Measurements from ENCODE around the gene TAP2. TPM values are rescaled to one million over a fixed set of nuclear protein-coding genes. Genes with fewer than 3 reads are reported as not detected.

TAP2 gene
- total RNA-seq, 1 donor from 2014 or later = 56.4 TPM

DNA sequence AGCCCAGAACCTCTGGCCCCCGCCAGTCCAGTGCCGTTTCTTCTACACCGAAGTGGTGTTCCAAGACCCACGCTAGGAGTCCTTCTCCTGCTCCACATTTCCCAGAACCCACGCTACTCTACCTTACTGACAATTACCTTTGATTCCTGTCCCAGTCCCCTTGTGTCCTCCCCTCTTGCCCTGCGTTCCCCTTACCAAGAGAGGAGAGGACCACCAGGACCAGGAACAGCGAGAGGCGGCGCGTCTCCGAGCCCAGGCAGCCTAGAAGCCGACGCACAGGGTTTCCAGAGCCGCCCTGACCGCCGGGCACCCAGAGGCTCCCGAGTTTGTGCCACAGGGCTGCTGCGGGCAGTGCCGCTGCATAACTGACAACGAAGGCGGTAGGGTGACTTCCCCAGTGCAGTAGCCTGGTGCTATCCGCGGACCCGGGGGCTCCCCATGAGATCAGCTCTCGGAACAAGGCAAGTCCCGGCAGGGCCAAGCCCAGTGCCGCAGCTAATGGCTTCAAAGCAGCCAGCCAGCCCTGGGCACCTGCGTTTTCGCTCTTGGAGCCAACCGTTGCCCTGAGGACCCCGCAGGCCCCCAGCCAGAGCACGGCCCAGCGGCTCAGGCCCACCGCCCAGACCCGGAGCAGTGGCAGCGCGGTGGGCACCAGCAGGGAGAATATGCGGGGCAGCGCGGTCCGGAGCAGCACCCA is 14.5 kb upstream of the TAP2 start:
- Histone ChIP-seq H3K9me3 (no peaks in the 10 kb centered on the region), H3K27me3 (no peaks in the 10 kb centered on the region), H3K4me3 (peak overlapping the region; percentile 98), H3K4me1 (peaks cover 23% of the 10 kb centered on the region), H3K27ac (peak overlapping the region; percentile 97), H3K36me3 (peaks cover 47% of the 10 kb centered on the region)
- ATAC-seq (peak; percentile 47), DNase-seq (peak; percentile 82)
- intact Hi-C loops (cut with DNase I) = no loop called here
- TF ChIP-seq, protein P1, sequence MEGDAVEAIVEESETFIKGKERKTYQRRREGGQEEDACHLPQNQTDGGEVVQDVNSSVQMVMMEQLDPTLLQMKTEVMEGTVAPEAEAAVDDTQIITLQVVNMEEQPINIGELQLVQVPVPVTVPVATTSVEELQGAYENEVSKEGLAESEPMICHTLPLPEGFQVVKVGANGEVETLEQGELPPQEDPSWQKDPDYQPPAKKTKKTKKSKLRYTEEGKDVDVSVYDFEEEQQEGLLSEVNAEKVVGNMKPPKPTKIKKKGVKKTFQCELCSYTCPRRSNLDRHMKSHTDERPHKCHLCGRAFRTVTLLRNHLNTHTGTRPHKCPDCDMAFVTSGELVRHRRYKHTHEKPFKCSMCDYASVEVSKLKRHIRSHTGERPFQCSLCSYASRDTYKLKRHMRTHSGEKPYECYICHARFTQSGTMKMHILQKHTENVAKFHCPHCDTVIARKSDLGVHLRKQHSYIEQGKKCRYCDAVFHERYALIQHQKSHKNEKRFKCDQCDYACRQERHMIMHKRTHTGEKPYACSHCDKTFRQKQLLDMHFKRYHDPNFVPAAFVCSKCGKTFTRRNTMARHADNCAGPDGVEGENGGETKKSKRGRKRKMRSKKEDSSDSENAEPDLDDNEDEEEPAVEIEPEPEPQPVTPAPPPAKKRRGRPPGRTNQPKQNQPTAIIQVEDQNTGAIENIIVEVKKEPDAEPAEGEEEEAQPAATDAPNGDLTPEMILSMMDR (IDR thresholded peaks at IDR 0.05) = no peak

DNA sequence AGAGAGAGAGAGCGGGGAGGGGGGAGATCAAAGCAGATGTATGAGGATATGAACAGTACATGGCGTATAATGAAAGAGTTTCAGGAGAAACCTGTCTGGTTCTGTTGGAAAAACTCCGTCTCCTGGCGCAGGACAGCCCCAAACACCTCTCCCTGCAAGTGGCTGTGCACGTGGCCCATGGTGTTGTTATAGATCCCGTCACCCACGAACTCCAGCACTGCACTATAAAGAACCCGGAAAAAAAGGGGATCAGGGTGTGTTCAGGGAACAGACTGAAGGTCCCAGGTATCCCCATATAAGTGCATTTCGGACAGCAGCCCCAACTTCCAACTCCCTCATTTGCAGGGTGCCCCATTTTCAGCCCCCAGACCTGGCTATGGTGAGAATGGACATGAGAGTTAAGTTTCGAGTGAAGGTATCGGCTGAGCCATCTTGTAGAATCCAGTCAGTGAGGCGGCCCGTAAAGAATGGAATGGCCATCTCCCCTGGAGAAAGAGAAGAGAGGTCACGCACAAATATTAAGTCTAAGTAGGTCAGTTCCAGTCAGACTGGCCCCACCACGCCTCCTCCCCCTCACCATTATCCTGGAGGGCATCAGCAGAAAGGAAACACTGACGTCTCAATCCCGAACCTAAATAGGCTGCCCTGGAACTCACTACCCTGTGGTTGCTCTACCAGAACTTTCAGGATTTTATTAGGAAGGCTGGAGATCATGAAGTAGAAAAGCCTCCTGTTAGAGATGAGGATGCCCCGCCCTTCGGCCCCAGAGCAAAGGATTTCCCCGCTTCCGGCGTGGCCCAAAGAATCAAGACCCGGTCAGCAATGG is 13.7 kb upstream of the TAP2 start:
- TF ChIP-seq, protein P1 (IDR thresholded peaks at IDR 0.05) = no peak
- Histone ChIP-seq H3K4me3 (peak overlapping the region; percentile 98), H3K36me3 (peaks cover 47% of the 10 kb centered on the region), H3K27ac (peak overlapping the region; percentile 97), H3K27me3 (no peaks in the 10 kb centered on the region), H3K9me3 (no peaks in the 10 kb centered on the region), H3K4me1 (peaks cover 29% of the 10 kb centered on the region)
- DNase-seq = no peak
- ATAC-seq = no peak
- intact Hi-C loops (cut with DNase I) = no loop called here

DNA sequence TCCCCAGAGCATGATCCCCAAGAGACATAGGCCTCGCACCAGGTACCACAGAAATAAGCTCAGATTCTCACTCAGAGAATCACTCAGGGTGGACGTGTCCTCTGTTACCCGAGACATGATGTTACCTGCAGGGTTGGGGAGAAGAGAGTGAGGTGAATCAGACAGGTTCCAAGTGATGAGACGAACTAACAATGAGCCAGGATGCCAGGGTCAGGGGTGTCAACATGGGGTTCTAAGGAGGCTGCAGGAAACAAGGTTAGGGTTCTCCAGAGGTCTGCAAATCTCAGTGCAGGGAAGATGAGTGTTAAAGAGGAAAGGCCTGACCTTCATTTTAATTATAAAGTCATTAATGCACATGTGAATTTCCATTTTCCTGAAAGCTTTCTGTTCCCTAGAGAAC is 12.5 kb upstream of the TAP2 start:
- no peaks in the 10 kb centered on the region for H3K9me3 ChIP-seq
- DNase-seq (no peak), ATAC-seq (no peak)
- peaks cover 36% of the 10 kb centered on the region for H3K4me1 ChIP-seq
- intact Hi-C loops (cut with DNase I) = no loop called here
- H3K27ac ChIP-seq = no peak overlapping the region
- H3K27me3 ChIP-seq = no peaks in the 10 kb centered on the region
- H3K4me3 ChIP-seq = peak overlapping the region; percentile 11
- TF ChIP-seq, protein P1 (IDR thresholded peaks at IDR 0.05) = no peak
- H3K36me3 ChIP-seq = peaks cover 56% of the 10 kb centered on the region

DNA sequence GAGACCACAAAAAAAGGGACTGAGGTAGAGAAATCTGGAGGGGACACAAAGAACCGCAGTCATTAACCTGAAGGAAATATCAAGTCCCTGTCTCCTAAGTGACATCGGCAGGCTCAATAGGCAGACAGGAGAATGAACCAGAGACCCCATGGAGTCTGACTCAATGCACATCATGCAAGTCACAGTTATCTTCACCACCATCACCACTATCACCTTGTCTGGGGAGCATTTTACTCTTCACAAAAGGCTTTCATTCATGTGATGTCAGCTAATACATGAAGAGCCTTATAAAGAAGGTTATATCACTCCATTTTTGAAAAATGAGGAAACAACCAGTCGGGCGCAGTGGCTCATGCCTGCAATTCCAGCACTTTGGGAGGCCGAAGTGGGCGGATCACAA is 10.6 kb upstream of the TAP2 start:
- H3K27ac ChIP-seq = no peak overlapping the region
- no peak for ATAC-seq
- H3K4me1 ChIP-seq = peaks cover 45% of the 10 kb centered on the region
- H3K36me3 ChIP-seq = peaks cover 60% of the 10 kb centered on the region
- intact Hi-C loops (cut with DNase I) = no loop called here
- DNase-seq = no peak
- H3K4me3 ChIP-seq = no peak overlapping the region
- H3K27me3 ChIP-seq = no peaks in the 10 kb centered on the region
- TF ChIP-seq, protein P1 (IDR thresholded peaks at IDR 0.05) = no peak
- H3K9me3 ChIP-seq = no peaks in the 10 kb centered on the region

DNA sequence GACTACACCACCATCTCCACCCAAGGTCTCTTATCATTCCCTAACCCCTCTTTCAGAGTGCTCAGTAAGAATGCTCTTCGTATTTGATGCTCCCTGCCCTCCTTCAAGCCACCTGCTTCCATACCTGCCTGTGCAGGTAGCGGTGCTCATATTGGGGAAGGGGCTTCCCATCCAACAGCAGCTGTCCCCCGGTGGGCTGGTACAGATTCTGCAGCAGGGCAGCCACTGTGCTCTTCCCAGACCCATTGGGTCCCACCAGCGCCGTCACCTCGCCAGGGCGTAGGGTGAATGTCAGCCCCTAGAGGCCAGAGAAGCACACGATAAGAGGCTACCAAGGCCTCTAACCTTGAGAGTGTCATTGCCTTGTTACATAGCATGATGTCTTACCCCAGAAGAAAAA is 9.3 kb upstream of the TAP2 start:
- ATAC-seq = no peak
- no peaks in the 10 kb centered on the region for H3K9me3 ChIP-seq
- no peak overlapping the region for H3K4me3 ChIP-seq
- TF ChIP-seq, protein P1 (IDR thresholded peaks at IDR 0.05) = no peak
- DNase-seq = no peak
- H3K27ac ChIP-seq = no peak overlapping the region
- H3K36me3 ChIP-seq = peaks cover 60% of the 10 kb centered on the region
- intact Hi-C loops (cut with DNase I) = no loop called here
- H3K4me1 ChIP-seq = peaks cover 50% of the 10 kb centered on the region
- H3K27me3 ChIP-seq = no peaks in the 10 kb centered on the region

All from upper lobe of right lung (tissue), 1 donor.